ENCODE data around the gene TLE2. TPM values are rescaled to one million over a fixed set of nuclear protein-coding genes. Genes with fewer than 3 reads are reported as not detected.

The TLE2 gene
- polyA plus RNA-seq, 3 donors = not detected

DNA sequence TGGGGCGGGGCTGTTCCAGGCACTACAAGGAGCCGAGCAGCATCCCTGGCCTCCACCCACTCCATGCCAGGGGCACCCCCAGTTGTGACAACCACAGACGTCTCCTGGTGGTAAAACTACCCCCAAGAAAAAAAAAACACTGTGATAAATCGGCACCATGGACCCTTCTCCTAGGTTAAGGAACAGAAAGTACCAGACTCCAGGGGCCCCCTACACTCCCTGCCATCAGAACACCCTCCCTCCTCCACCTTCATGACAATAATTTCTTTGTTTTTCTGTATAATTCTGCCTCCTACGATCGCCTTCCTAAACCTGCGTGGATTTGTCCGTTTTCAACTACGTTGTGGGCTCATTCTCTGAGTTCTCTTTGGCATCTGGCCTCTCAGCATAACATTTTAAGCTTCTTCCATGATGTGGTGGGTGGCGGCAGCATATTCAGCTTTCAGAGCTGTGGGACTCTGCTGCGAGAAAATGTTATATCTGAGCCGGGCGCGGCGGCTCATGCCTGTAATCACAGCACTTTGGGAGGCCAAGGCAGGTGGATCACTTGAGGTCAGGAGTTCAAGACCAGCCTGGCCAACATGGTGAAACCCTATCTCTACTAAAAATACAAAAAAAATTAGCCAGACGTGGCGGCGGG lies 8.6 kb downstream of the TLE2 start:
- Histone ChIP-seq H3K4me3 (replicated peaks in 1 of 3; ENCODE audit: low read depth in 2 of 3, low read length in 3 of 3) (no peak overlapping the region), H3K27me3 (ENCODE audit: control insufficient read depth in 2 of 2, insufficient read depth in 2 of 2, low read length in 2 of 2) (peaks cover 5 to 15% of the 10 kb centered on the region in 2 donors), H3K9me3 (replicated peaks in 1 of 2; ENCODE audit: control insufficient read depth in 1 of 2, insufficient read depth in 1 of 2, low read length in 2 of 2) (peaks cover 0 to 3% of the 10 kb centered on the region in 2 donors), H3K9ac (ENCODE audit: insufficient read depth, low read length, poor library complexity, severe bottlenecking) (no peak overlapping the region), H2AFZ (ENCODE audit: insufficient read depth, low read depth, low read length, poor library complexity, severe bottlenecking) (no peak overlapping the region), H3K4me2 (replicated peaks; ENCODE audit: extremely low read depth, low read length, poor library complexity, severe bottlenecking) (no peak overlapping the region), H3K27ac (ENCODE audit: low read depth in 1 of 2, low read length in 2 of 2) (no peak overlapping the region), H4K20me1 (ENCODE audit: insufficient read depth, low read length) (no peaks in the 10 kb centered on the region), H3K36me3 (replicated peaks in 1 of 2; ENCODE audit: control insufficient read depth in 1 of 2, insufficient read depth in 2 of 2, low read length in 2 of 2) (no peaks in the 10 kb centered on the region), H3K4me1 (ENCODE audit: control insufficient read depth in 1 of 2, insufficient read depth in 2 of 2, low read length in 2 of 2) (no peaks in the 10 kb centered on the region), H3K79me2 (ENCODE audit: insufficient read depth, low read length) (no peaks in the 10 kb centered on the region)
- H3K36me3 Mint-ChIP-seq = no peaks in the 10 kb centered on the region
- H3K9me3 Mint-ChIP-seq = peaks cover 0 to 6% (median 0%) of the 10 kb centered on the region in 7 donors
- intact Hi-C loops (cut with micrococcal nuclease) = no loop called here
- WGBS (ENCODE audit: insufficient coverage) = 88% methylated on average over 10 of the region's 18 CpGs
- no peak for DNase-seq
- H3K4me1 Mint-ChIP-seq = no peaks in the 10 kb centered on the region
- no peak overlapping the region for H3K27ac Mint-ChIP-seq
- TF ChIP-seq, protein P1, sequence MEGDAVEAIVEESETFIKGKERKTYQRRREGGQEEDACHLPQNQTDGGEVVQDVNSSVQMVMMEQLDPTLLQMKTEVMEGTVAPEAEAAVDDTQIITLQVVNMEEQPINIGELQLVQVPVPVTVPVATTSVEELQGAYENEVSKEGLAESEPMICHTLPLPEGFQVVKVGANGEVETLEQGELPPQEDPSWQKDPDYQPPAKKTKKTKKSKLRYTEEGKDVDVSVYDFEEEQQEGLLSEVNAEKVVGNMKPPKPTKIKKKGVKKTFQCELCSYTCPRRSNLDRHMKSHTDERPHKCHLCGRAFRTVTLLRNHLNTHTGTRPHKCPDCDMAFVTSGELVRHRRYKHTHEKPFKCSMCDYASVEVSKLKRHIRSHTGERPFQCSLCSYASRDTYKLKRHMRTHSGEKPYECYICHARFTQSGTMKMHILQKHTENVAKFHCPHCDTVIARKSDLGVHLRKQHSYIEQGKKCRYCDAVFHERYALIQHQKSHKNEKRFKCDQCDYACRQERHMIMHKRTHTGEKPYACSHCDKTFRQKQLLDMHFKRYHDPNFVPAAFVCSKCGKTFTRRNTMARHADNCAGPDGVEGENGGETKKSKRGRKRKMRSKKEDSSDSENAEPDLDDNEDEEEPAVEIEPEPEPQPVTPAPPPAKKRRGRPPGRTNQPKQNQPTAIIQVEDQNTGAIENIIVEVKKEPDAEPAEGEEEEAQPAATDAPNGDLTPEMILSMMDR (IDR thresholded peaks at IDR 0.05) = no peak
- peaks cover 22 to 36% (median 34%) of the 10 kb centered on the region in 3 donors for H3K27me3 Mint-ChIP-seq (ENCODE audit: low read depth in 3 of 3)
- H3K4me3 Mint-ChIP-seq = no peak overlapping the region

DNA sequence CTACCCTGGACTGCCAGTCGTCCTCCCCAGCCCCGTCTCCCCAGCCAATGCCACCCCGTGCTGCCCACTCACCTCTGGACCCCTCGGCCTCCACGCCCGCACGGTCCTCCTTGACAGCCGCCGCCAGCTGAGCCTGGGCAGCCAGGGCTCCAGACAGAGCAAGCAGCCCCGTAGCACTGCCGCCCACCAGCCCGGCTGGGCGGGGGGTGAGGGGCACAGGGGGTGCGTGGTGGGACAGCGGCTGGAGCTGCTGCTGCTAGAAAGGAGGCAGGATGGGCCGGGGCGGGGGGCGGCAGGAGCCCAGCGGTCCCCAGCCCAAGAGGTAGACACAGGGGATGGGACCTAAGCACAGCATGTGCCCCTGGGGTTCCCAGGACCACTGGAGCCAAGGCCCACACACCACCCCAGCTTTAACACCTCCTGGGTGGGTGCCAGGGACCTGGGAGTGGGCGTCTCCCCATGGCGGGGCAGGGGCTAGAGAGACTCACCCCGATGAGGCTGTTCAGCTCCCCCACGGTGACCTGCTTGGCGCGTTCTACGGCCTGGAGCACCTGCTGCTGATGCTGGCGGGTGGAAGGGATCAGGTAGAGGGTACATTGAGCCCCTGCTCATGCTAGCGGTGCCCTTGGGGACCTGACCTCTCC lies 9.7 kb downstream of the TLE2 start:
- intact Hi-C loops (cut with micrococcal nuclease) = no loop called here
- no peak overlapping the region for H3K27ac ChIP-seq (ENCODE audit: low read depth in 1 of 2, low read length in 2 of 2)
- no peak overlapping the region for H3K9ac ChIP-seq (ENCODE audit: insufficient read depth, low read length, poor library complexity, severe bottlenecking)
- H3K9me3 ChIP-seq (replicated peaks in 1 of 2; ENCODE audit: control insufficient read depth in 1 of 2, insufficient read depth in 1 of 2, low read length in 2 of 2) = no peaks in the 10 kb centered on the region
- no peaks in the 10 kb centered on the region for H4K20me1 ChIP-seq (ENCODE audit: insufficient read depth, low read length)
- no peaks in the 10 kb centered on the region for H3K36me3 Mint-ChIP-seq
- no peaks in the 10 kb centered on the region for H3K79me2 ChIP-seq (ENCODE audit: insufficient read depth, low read length)
- H3K4me1 ChIP-seq (ENCODE audit: control insufficient read depth in 1 of 2, insufficient read depth in 2 of 2, low read length in 2 of 2) = no peaks in the 10 kb centered on the region
- H3K36me3 ChIP-seq (replicated peaks in 1 of 2; ENCODE audit: control insufficient read depth in 1 of 2, insufficient read depth in 2 of 2, low read length in 2 of 2) = no peaks in the 10 kb centered on the region
- H2AFZ ChIP-seq (ENCODE audit: insufficient read depth, low read depth, low read length, poor library complexity, severe bottlenecking) = no peak overlapping the region
- no peak for DNase-seq
- H3K27me3 Mint-ChIP-seq (ENCODE audit: low read depth in 3 of 3) = peaks cover 11 to 25% (median 23%) of the 10 kb centered on the region in 3 donors
- H3K9me3 Mint-ChIP-seq = peaks cover 0 to 3% (median 0%) of the 10 kb centered on the region in 7 donors
- no peak overlapping the region for H3K4me3 ChIP-seq (replicated peaks in 1 of 3; ENCODE audit: low read depth in 2 of 3, low read length in 3 of 3)
- H3K27me3 ChIP-seq (ENCODE audit: control insufficient read depth in 2 of 2, insufficient read depth in 2 of 2, low read length in 2 of 2) = peaks cover under 1 to 4% of the 10 kb centered on the region in 2 donors
- no peak overlapping the region for H3K4me2 ChIP-seq (replicated peaks; ENCODE audit: extremely low read depth, low read length, poor library complexity, severe bottlenecking)
- WGBS (ENCODE audit: insufficient coverage) = 96% methylated on average over 19 of the region's 28 CpGs
- no peaks in the 10 kb centered on the region for H3K4me1 Mint-ChIP-seq
- TF ChIP-seq, protein P1 (IDR thresholded peaks at IDR 0.05) = no peak
- H3K4me3 Mint-ChIP-seq = no peak overlapping the region
- no peak overlapping the region for H3K27ac Mint-ChIP-seq

All from CD14-positive monocyte (primary cell).